Measurements from ENCODE around the gene CGN. TPM values are rescaled to one million over a fixed set of nuclear protein-coding genes. Genes with fewer than 3 reads are reported as not detected.

CGN gene
- total RNA-seq, 1 donor: 0.09 TPM

DNA sequence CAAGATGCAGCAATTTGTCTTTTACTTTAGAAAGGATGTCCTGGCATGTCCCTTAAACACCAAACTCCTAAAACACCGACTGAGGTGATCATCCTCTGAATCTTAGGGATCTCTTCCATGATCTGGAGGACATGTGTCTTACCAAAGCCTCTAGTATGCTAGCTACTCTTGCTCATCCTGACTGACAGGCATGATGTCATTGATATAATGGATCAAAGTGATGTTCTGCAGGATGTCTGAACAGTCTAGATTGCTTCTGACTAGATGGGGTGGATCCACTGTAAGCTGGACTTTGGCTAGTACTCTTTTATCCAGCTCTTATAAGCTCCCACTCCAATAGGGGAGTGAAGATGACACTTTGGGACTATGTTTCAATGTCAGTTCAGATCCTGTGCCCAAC is 11.3 kb upstream of the CGN start:
- no peak overlapping the region for H3K4me3 ChIP-seq (ENCODE audit: low read depth, low read length)
- DNase-seq (ENCODE audit: low read depth): no peak
- TF ChIP-seq, protein P1, sequence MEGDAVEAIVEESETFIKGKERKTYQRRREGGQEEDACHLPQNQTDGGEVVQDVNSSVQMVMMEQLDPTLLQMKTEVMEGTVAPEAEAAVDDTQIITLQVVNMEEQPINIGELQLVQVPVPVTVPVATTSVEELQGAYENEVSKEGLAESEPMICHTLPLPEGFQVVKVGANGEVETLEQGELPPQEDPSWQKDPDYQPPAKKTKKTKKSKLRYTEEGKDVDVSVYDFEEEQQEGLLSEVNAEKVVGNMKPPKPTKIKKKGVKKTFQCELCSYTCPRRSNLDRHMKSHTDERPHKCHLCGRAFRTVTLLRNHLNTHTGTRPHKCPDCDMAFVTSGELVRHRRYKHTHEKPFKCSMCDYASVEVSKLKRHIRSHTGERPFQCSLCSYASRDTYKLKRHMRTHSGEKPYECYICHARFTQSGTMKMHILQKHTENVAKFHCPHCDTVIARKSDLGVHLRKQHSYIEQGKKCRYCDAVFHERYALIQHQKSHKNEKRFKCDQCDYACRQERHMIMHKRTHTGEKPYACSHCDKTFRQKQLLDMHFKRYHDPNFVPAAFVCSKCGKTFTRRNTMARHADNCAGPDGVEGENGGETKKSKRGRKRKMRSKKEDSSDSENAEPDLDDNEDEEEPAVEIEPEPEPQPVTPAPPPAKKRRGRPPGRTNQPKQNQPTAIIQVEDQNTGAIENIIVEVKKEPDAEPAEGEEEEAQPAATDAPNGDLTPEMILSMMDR (IDR thresholded peaks at IDR 0.05; ENCODE audit: insufficient read depth, low read length): no peak

DNA sequence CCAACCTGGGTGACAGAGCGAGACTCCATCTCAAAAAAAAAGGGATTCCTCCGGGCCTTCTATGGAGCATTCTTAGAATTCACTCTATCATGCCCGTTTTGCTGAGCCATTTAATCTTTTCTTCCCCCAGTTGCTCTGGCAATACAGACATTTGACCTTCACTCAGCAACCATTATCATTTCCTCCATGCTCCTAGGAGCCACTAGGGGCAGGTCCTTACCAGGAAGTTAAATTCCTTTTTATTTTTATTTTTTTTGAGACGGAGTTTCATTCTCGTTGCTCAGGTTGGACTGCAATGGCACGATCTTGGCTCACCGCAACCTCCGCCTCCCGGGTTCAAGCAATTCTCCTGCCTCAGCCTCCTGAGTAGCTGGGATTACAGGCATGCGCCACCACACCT is 9.7 kb upstream of the CGN start:
- TF ChIP-seq, protein P1 (IDR thresholded peaks at IDR 0.05; ENCODE audit: insufficient read depth, low read length): peak; percentile 40
- H3K4me3 ChIP-seq (ENCODE audit: low read depth, low read length): no peak overlapping the region
- no peak for DNase-seq (ENCODE audit: low read depth)

DNA sequence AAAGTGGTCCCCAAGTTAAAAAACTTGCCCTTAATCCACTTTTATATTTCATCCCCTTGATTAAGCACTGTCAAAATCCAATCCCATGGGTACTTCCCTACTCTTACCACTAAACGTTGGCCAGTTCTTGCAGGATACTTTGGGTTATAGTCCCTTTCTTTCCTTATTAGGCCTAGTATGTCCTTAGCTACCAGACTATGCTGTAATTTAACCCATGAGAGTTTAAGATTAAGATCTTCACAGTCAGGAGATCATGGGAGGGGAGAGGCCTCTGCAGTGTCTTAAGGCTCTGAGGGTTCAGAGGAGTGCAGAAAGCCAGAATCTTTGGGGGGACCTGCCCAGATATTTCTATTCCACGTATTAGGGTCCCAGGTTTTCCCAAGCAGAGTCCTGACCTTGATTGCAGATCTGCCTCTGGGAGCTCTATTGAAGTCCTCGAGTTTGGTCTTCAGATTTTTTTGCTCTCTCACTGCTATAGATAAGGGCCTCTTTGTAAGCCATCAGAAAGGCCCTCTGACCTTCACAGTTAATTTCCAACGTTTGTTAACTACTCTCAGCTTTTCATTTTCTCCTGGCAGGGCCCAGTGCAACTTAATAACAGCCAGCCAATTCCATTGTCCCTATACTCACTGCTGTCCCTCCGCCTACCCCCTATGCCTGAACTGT is 9.0 kb upstream of the CGN start:
- no peak for DNase-seq (ENCODE audit: low read depth)
- TF ChIP-seq, protein P1 (IDR thresholded peaks at IDR 0.05; ENCODE audit: insufficient read depth, low read length): no peak
- no peak overlapping the region for H3K4me3 ChIP-seq (ENCODE audit: low read depth, low read length)

DNA sequence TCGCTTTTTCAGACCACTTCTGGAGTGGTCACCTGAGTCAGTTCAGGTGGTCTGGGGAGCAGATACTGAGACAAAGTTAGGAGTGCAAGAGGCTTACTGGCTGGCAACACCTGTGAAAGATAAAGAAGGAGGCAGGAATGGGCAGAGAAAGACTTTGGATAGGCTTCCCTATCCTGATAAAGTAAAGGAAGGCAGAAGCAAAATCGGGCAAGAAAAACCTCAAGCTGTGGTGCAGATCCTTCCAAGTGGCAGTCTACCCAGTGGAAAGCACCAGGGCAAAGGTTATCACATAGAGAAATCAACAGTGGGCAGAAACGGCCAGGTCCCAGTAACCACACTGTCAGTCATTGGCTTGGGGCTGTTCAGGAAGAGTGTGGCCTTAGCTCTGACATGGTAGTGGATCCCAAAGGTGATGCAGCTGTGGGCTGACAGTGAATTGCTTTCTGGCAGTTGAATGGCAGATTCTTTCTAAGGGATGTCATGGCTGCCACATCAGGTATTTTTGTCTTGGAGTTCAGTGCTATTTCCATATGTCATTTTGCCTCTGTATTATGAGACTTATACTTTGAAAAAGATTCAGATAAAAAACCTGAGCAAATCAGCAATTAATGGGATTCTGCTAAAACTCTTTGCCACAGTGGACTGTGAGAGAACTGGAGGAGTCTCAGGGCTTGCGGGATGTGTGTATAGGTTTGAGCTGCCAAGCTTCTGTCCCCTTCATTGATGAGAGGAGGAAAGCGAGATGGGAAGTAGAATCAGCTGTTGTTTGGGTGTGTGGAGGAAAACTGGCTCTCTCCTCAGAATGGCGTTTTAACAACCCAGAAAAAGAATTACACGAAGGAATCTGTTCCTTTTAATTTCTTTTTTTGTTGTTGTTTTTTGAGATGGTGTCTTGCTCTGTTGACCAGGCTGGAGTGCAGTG is 8.1 kb upstream of the CGN start:
- TF ChIP-seq, protein P1 (IDR thresholded peaks at IDR 0.05; ENCODE audit: insufficient read depth, low read length): no peak

DNA sequence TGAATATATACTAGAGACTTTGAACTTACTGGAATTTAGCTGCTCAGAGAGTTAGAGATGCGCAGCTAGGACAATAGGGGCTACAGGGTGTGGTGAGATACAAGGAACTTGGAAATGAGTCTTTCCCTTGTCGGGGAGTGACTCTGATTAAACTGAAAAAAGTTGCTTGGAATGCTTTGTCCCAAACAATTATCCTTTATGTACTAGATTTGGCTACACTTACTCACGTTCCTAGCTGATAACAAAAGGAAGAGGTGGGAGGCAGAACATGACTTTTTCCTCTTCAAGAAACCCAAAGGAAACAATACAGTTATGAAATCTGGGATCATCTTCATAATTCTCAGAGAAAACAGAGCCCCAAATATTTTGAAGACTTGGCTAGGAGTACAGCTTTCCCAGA is 6.9 kb upstream of the CGN start:
- TF ChIP-seq, protein P1 (IDR thresholded peaks at IDR 0.05; ENCODE audit: insufficient read depth, low read length): no peak
- H3K4me3 ChIP-seq (ENCODE audit: low read depth, low read length): no peak overlapping the region
- peak; percentile 28 for DNase-seq (ENCODE audit: low read depth)

More for the DNA sequence above, 8.1 kb upstream of the CGN start:
- H3K4me3 ChIP-seq (ENCODE audit: low read depth, low read length): no peak overlapping the region
- no peak for DNase-seq (ENCODE audit: low read depth)

DNA sequence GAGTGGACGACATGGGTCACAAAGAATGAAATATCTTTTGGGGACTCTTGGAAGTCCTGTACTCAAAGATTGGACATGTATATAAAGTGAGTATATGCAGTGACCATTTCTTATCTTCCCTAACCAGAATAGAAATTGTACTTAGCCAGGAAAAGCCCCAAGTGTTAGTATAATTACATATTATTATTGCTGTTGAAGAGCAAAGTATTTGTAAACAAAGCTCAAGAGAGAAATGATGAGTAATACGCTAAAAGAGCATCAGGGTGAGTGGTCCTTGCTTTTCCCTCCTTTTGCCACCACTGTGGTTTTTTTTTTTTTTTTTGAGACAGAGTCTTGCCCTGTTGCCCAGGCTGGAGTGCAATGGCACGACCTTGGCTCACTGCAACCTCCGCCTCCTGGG is 6.4 kb upstream of the CGN start:
- TF ChIP-seq, protein P1 (IDR thresholded peaks at IDR 0.05; ENCODE audit: insufficient read depth, low read length): no peak
- no peak for DNase-seq (ENCODE audit: low read depth)
- H3K4me3 ChIP-seq (ENCODE audit: low read depth, low read length): no peak overlapping the region

Measured in fibroblast of the aortic adventitia (primary cell).